GM19395 (cell line): ENCODE results near the gene EDC4.

Source experiments
- ATAC-seq: cut with Tn5 transposase; IDR thresholded peaks from one replicate; pipeline ENCODE4 v1.9.1; 2021; ENCODE audit warnings: mild to moderate bottlenecking, moderate library complexity; ENCODE audit not compliant: unreplicated experiment

Gene EDC4

DNA sequence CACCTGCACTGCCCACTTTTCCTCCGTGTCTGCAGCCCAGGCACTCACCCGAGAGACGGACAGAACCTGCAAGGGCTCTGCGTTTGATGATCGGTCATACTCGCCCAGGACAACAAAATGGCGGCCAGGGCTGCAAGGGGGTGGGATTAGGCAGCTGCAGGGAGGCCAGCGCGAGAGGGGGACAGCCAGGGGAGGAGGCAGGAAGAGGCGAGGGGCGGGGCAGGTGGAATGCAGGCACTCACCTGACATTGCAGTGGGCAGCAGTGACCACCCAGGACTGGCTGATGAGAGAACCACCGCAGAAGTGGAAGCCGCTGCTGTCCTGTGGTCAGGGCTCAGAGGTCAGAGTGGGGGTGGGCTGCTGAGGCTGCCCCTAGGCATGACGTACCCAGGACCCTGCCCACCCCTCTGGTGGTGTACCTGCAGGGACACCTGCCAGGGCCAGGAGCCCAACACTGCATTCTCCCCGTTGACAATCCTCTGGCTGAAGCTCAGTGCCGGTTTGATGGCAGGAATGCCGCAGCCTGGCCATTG, 57.9 kb downstream of the EDC4 start:
- ATAC-seq, result no peak
